Measurements from ENCODE around the gene GPD1L.

The GPD1L gene

DNA sequence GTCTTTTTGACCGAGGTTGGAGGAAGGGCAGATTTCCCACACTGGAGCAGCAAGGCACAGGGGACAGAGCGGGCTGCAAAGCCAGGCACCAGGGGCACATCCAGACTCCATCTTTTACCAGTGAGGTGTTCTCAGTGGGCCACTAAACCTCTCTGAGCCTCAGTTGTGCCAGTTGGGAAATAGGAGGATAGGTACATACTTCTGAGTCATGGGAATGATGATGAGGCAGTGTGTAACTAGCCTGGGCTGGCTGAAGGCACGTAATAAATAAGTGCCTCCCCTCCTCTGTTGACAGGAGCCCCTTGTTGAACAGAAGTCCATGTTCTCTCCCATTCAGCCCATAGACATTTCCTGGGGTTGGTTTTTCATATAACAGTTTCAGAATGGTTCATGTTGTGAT, 48.7 kb downstream of the GPD1L start:
- no peak for TF ChIP-seq EZH2 (IDR thresholded peaks at IDR 0.05; ENCODE audit: borderline replicate concordance, low read length)
- TF ChIP-seq, protein P1, sequence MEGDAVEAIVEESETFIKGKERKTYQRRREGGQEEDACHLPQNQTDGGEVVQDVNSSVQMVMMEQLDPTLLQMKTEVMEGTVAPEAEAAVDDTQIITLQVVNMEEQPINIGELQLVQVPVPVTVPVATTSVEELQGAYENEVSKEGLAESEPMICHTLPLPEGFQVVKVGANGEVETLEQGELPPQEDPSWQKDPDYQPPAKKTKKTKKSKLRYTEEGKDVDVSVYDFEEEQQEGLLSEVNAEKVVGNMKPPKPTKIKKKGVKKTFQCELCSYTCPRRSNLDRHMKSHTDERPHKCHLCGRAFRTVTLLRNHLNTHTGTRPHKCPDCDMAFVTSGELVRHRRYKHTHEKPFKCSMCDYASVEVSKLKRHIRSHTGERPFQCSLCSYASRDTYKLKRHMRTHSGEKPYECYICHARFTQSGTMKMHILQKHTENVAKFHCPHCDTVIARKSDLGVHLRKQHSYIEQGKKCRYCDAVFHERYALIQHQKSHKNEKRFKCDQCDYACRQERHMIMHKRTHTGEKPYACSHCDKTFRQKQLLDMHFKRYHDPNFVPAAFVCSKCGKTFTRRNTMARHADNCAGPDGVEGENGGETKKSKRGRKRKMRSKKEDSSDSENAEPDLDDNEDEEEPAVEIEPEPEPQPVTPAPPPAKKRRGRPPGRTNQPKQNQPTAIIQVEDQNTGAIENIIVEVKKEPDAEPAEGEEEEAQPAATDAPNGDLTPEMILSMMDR (IDR thresholded peaks at IDR 0.05; ENCODE audit: low read length) = no peak
- no peak overlapping the region for H3K4me3 ChIP-seq (ENCODE audit: low read depth, low read length, poor library complexity, severe bottlenecking)
- no peaks in the 10 kb centered on the region for H3K27me3 ChIP-seq (ENCODE audit: insufficient read depth, low read length)
- no peaks in the 10 kb centered on the region for H3K9me3 ChIP-seq (ENCODE audit: low read length)
- no peaks in the 10 kb centered on the region for H4K20me1 ChIP-seq (ENCODE audit: insufficient read depth, low read length)
- H2AFZ ChIP-seq (ENCODE audit: low read length) = no peak overlapping the region
- H3K9ac ChIP-seq (ENCODE audit: low read length) = no peak overlapping the region
- no peaks in the 10 kb centered on the region for H3K4me1 ChIP-seq (ENCODE audit: insufficient read depth, low read length, severe bottlenecking)
- H3K36me3 ChIP-seq (ENCODE audit: insufficient read depth, low read length) = peaks cover 17% of the 10 kb centered on the region; the same call in 1 of the 2 replicates
- H3K79me2 ChIP-seq (ENCODE audit: insufficient read depth, low read length) = no peaks in the 10 kb centered on the region
- H3K27ac ChIP-seq (ENCODE audit: low read depth, low read length, poor library complexity, severe bottlenecking) = no peak overlapping the region
- H3K4me2 ChIP-seq (ENCODE audit: low read length) = no peak overlapping the region
- H3K9me2 ChIP-seq (ENCODE audit: low read depth, low read length) = no peaks in the 10 kb centered on the region
- no peaks in the 10 kb centered on the region for H3F3A ChIP-seq (ENCODE audit: insufficient read depth, low read length)

DNA sequence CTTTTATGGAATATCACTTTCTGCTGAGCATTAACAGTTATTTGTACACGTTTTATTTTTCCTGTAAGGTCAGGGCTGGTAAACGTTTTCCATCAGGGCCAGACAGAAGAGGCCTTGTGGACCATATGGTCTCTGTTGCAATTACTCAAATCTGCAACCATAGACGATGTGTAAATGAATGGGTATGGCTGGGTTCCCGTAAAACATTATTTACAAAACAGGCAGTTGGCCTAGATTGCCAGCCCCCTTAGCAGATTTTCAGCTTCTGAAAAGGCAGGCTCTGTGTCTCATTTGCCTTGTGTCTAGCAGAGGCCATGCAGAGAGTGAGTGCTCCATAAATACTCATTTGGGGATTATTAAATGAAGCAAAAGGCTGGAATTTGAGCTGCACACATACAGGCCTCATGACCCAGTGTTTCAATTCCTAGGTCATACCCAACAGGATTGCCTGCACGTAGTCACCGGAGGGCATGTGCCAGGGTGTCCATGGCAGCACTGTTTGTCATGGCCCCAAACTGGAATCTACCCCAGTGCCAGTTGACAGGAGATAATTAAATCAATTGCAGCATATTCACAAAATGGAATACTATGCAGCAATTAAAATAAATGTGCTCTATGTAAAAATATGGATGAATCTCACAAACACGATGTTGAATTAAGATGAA, 51.3 kb downstream of the GPD1L start:
- Histone ChIP-seq H3K79me2 (ENCODE audit: insufficient read depth, low read length) (no peaks in the 10 kb centered on the region), H4K20me1 (ENCODE audit: insufficient read depth, low read length) (no peaks in the 10 kb centered on the region), H3K27ac (ENCODE audit: low read depth, low read length, poor library complexity, severe bottlenecking) (no peak overlapping the region), H3K4me1 (ENCODE audit: insufficient read depth, low read length, severe bottlenecking) (no peaks in the 10 kb centered on the region), H3K9me2 (ENCODE audit: low read depth, low read length) (no peaks in the 10 kb centered on the region), H3K27me3 (ENCODE audit: insufficient read depth, low read length) (no peaks in the 10 kb centered on the region), H3K9ac (ENCODE audit: low read length) (no peak overlapping the region), H3K4me3 (ENCODE audit: low read depth, low read length, poor library complexity, severe bottlenecking) (no peak overlapping the region), H3K36me3 (ENCODE audit: insufficient read depth, low read length) (peaks cover 5% of the 10 kb centered on the region; the same call in 1 of the 2 replicates), H3K4me2 (ENCODE audit: low read length) (no peak overlapping the region), H2AFZ (ENCODE audit: low read length) (no peak overlapping the region), H3K9me3 (ENCODE audit: low read length) (no peaks in the 10 kb centered on the region), H3F3A (ENCODE audit: insufficient read depth, low read length) (no peaks in the 10 kb centered on the region)
- TF ChIP-seq, protein P1 (IDR thresholded peaks at IDR 0.05; ENCODE audit: low read length) = no peak
- TF ChIP-seq EZH2 (IDR thresholded peaks at IDR 0.05; ENCODE audit: borderline replicate concordance, low read length) = no peak

- peaks cover 30% of the 10 kb centered on the region for H3K36me3 ChIP-seq (ENCODE audit: insufficient read depth, low read length)
- no peaks in the 10 kb centered on the region for H3K79me2 ChIP-seq (ENCODE audit: insufficient read depth, low read length)
- H3F3A ChIP-seq (ENCODE audit: insufficient read depth, low read length) = no peaks in the 10 kb centered on the region
- H3K9me2 ChIP-seq (ENCODE audit: low read depth, low read length) = no peaks in the 10 kb centered on the region
- no peaks in the 10 kb centered on the region for H4K20me1 ChIP-seq (ENCODE audit: insufficient read depth, low read length)
- no peak overlapping the region for H3K4me2 ChIP-seq (ENCODE audit: low read length)
- no peak overlapping the region for H3K9ac ChIP-seq (ENCODE audit: low read length)
- no peaks in the 10 kb centered on the region for H3K27me3 ChIP-seq (ENCODE audit: insufficient read depth, low read length)
- H3K27ac ChIP-seq (ENCODE audit: low read depth, low read length, poor library complexity, severe bottlenecking) = no peak overlapping the region
- H3K4me1 ChIP-seq (ENCODE audit: insufficient read depth, low read length, severe bottlenecking) = no peaks in the 10 kb centered on the region
- H3K9me3 ChIP-seq (ENCODE audit: low read length) = no peaks in the 10 kb centered on the region
- no peak overlapping the region for H3K4me3 ChIP-seq (ENCODE audit: low read depth, low read length, poor library complexity, severe bottlenecking)
- H2AFZ ChIP-seq (ENCODE audit: low read length) = no peak overlapping the region
- no peak for TF ChIP-seq EZH2 (IDR thresholded peaks at IDR 0.05; ENCODE audit: borderline replicate concordance, low read length)
- TF ChIP-seq, protein P1 (IDR thresholded peaks at IDR 0.05; ENCODE audit: low read length) = no peak
Measured at GRCh38 chr3:32160706-32161214, 54.3 kb downstream of the GPD1L start.

All from OCI-LY1 (cell line).